Measurements from ENCODE around the gene CERT1. TPM values are rescaled to one million over a fixed set of nuclear protein-coding genes. Genes with fewer than 3 reads are reported as not detected.
"Not testable (repeated sequence)": the region's sequence is repeated elsewhere in the genome, so short reads cannot be mapped to it uniquely, and the experiment has no call there.

Gene CERT1
- total RNA-seq, 1 donor from 2014 or later = 77.0 TPM

- DNase-seq (ENCODE audit: low read depth) = no peak
Measured at GRCh38 chr5:75522542-75522941, 11.1 kb upstream of the CERT1 start.

GRCh38 chr5:75522025-75522424, 10.6 kb upstream of the CERT1 start:
- DNase-seq (ENCODE audit: low read depth) = no peak

GRCh38 chr5:75521195-75521594, 9.8 kb upstream of the CERT1 start:
- no peak for DNase-seq (ENCODE audit: low read depth)

- DNase-seq (ENCODE audit: low read depth) = no peak
Measured at GRCh38 chr5:75519761-75520160, 8.3 kb upstream of the CERT1 start.

GRCh38 chr5:75514323-75514722, 2.9 kb upstream of the CERT1 start:
- DNase-seq (ENCODE audit: low read depth) = no peak

GRCh38 chr5:75513841-75514240, 2.4 kb upstream of the CERT1 start:
- no peak for DNase-seq (ENCODE audit: low read depth)

- no peak for DNase-seq (ENCODE audit: low read depth)
Measured at GRCh38 chr5:75512383-75513074, 1.1 kb upstream of the CERT1 start.

GRCh38 chr5:75510836-75511434, 494 bp downstream of the CERT1 start:
- DNase-seq (ENCODE audit: low read depth) = no peak

- peak; percentile 36 for DNase-seq (ENCODE audit: low read depth)
Measured at GRCh38 chr5:75510417-75510835, 1.0 kb downstream of the CERT1 start.

GRCh38 chr5:75509956-75510355, 1.5 kb downstream of the CERT1 start:
- peak; percentile 52 for DNase-seq (ENCODE audit: low read depth)

GRCh38 chr5:75509546-75509945, 1.9 kb downstream of the CERT1 start:
- DNase-seq (ENCODE audit: low read depth) = no peak

GRCh38 chr5:75507841-75508240, 3.6 kb downstream of the CERT1 start:
- no peak for DNase-seq (ENCODE audit: low read depth)

- not testable (repeated sequence) for DNase-seq (ENCODE audit: low read depth)
Measured at GRCh38 chr5:75505112-75505511, 6.3 kb downstream of the CERT1 start.

GRCh38 chr5:75498875-75499274, 12.6 kb downstream of the CERT1 start:
- not testable (repeated sequence) for DNase-seq (ENCODE audit: low read depth)

- DNase-seq (ENCODE audit: low read depth) = no peak
Measured at GRCh38 chr5:75498208-75498777, 13.1 kb downstream of the CERT1 start.

- no peak for DNase-seq (ENCODE audit: low read depth)
Measured at GRCh38 chr5:75496026-75496425, 15.4 kb downstream of the CERT1 start.

- no peak for DNase-seq (ENCODE audit: low read depth)
Measured at GRCh38 chr5:75491621-75492020, 19.8 kb downstream of the CERT1 start.

GRCh38 chr5:75489847-75490246, 21.6 kb downstream of the CERT1 start:
- DNase-seq (ENCODE audit: low read depth) = not testable (repeated sequence)

- no peak for DNase-seq (ENCODE audit: low read depth)
Measured at GRCh38 chr5:75484605-75485004, 26.8 kb downstream of the CERT1 start.

- no peak for DNase-seq (ENCODE audit: low read depth)
Measured at GRCh38 chr5:75482482-75482881, 28.9 kb downstream of the CERT1 start.

GRCh38 chr5:75481024-75481423, 30.4 kb downstream of the CERT1 start:
- no peak for DNase-seq (ENCODE audit: low read depth)

- no peak for DNase-seq (ENCODE audit: low read depth)
Measured at GRCh38 chr5:75475364-75475763, 36.1 kb downstream of the CERT1 start.

- peak; percentile 57 for DNase-seq (ENCODE audit: low read depth)
Measured at GRCh38 chr5:75473463-75473862, 38.0 kb downstream of the CERT1 start.

Measured in renal cortical epithelial cell (primary cell).